Kidney (tissue), 14 donors: ENCODE data around the gene CACNB3. TPM values are rescaled to one million over a fixed set of nuclear protein-coding genes. Genes with fewer than 3 reads are reported as not detected.

Experiments
- DNase-seq, 5 donors: peaks; one replicate each; pipeline ENCODE4 v3.0.0-alpha.2; 2013 to 2020
- FAIRE-seq: peaks from 2 replicates; lab custom pipeline; 2012; peaks lifted over from hg19 to GRCh38; lab: Jason Lieb, UNC
- H3K27ac ChIP-seq, 2 donors: one replicate each; pipeline ENCODE4 v1.7.0; 2013; ENCODE audit warnings: low read depth in 2 of 2, low read length in 2 of 2, inconsistent platforms in 1 of 2
- H3K27me3 ChIP-seq: one replicate; pipeline ENCODE4 v1.7.1; 2013; ENCODE audit warnings: low read length, inconsistent platforms; ENCODE audit not compliant: control insufficient read depth, insufficient read depth
- H3K36me3 ChIP-seq, 3 donors: one replicate each; pipeline versions ENCODE4 v1.7.0 to v1.7.1; 2013; ENCODE audit warnings: low read length in 3 of 3, control low read depth in 1 of 3, inconsistent platforms in 1 of 3; ENCODE audit not compliant: insufficient read depth in 3 of 3, control insufficient read depth in 2 of 3
- H3K4me1 ChIP-seq, 3 donors: one replicate each; pipeline versions ENCODE4 v1.7.0 to v1.7.1; 2013; ENCODE audit warnings: low read length in 3 of 3, inconsistent platforms in 1 of 3, low read depth in 1 of 3; ENCODE audit not compliant: control insufficient read depth in 2 of 3, insufficient read depth in 2 of 3
- H3K4me3 ChIP-seq, 3 donors: one replicate each; pipeline versions ENCODE4 v1.7.0 to v1.8.1; 2013; ENCODE audit warnings: low read length in 3 of 3, control low read depth in 1 of 3, inconsistent platforms in 1 of 3
- H3K9ac ChIP-seq, 3 donors: one replicate each; pipeline versions ENCODE4 v1.7.0 to v1.7.1; 2013; ENCODE audit warnings: low read length in 3 of 3, control low read depth in 1 of 3, inconsistent platforms in 1 of 3
- H3K9me3 ChIP-seq, 3 donors: one replicate each; pipeline versions ENCODE4 v1.7.0 to v1.7.1; 2013; ENCODE audit warnings: low read length in 3 of 3, control low read depth in 1 of 3, inconsistent platforms in 1 of 3; ENCODE audit not compliant: control insufficient read depth in 2 of 3, insufficient read depth in 1 of 3
- intact Hi-C: fragments of 100-400 bp; cut with DNase I; formaldehyde crosslinking; loops from one replicate; pipeline ENCODE4 v1.11.1; 2022
- polyA plus RNA-seq: library from polyadenylated mRNA; stranded (reverse); fragments of 350-450 nt; fragmentation: Illumina TruSeq; extraction: RNeasy Lipid Tissue Mini Kit (QIAGEN cat#74804); gene quantifications from one replicate; pipeline ENCODE4 v1.2.3, GENCODE V29; 2014; ENCODE audit warnings: low read depth, low replicate concordance; ENCODE audit not compliant: insufficient read depth
- total RNA-seq: library from RNA; stranded (reverse); fragmentation: NEBNext Ultra II Directional; extraction: Animal tissue kit (Norgen Biotek cat#: 25700); gene quantifications from one replicate; pipeline ENCODE4 v1.2.1, GENCODE V29; 2021
- TF ChIP-seq, protein P1 (sequence below): IDR thresholded peaks from 3 replicates; pipeline ENCODE4 v1.5.1; 2012; ENCODE audit warnings: mild to moderate bottlenecking, moderate library complexity, borderline replicate concordance; ENCODE audit not compliant: insufficient read depth; ENCODE audit errors: extremely low read depth
- donor health status: control.
- donor health status: control.
- donor health status: control.
- donor health status: control.
- donor health status: control.
- donor health status: DM: yes; HTN: yes; CAD: no.
- donor health status: Normal renal cell carcinoma (clear cell type).

CACNB3 gene
- total and polyA plus RNA-seq, 2 donors from 2014 or later = 17.9 to 19.6 TPM

DNA sequence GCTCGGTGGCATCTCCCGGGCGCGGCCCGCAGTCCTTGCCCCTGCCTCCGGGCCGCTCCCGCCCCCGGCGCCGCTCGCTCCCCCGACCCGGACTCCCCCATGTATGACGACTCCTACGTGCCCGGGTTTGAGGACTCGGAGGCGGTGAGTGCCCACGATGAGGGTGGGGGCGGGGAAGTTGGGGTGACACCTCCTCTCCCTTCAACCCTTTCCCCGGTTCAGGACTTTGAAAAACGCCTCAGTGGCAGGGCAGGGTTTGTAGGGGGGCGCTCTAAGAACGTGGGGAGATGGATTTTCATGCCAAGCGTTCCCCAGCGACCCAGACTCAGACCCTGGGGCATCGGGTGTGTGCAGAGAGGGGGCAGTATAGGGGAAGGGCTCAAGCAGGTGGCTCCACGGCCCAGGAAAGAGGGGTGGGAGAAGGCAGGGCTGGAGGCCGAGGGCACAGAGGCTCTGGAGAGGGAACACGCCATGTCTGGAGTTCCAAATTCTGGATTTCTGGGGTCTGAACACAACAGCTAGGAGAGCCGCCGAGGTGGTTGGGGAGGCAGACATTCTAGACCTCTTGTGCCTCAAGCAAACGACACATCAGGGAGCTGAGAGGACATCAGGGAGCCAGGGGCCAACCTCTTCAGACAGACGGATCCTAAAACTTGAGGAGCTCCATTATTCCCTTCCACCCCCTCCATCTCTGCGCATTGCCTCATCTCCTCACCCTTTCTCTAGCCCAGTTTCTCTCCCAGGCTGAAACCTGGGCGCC is 715 bp downstream of the CACNB3 start:
- intact Hi-C loops = no loop called here
- TF ChIP-seq, protein P1, sequence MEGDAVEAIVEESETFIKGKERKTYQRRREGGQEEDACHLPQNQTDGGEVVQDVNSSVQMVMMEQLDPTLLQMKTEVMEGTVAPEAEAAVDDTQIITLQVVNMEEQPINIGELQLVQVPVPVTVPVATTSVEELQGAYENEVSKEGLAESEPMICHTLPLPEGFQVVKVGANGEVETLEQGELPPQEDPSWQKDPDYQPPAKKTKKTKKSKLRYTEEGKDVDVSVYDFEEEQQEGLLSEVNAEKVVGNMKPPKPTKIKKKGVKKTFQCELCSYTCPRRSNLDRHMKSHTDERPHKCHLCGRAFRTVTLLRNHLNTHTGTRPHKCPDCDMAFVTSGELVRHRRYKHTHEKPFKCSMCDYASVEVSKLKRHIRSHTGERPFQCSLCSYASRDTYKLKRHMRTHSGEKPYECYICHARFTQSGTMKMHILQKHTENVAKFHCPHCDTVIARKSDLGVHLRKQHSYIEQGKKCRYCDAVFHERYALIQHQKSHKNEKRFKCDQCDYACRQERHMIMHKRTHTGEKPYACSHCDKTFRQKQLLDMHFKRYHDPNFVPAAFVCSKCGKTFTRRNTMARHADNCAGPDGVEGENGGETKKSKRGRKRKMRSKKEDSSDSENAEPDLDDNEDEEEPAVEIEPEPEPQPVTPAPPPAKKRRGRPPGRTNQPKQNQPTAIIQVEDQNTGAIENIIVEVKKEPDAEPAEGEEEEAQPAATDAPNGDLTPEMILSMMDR = no peak

DNA sequence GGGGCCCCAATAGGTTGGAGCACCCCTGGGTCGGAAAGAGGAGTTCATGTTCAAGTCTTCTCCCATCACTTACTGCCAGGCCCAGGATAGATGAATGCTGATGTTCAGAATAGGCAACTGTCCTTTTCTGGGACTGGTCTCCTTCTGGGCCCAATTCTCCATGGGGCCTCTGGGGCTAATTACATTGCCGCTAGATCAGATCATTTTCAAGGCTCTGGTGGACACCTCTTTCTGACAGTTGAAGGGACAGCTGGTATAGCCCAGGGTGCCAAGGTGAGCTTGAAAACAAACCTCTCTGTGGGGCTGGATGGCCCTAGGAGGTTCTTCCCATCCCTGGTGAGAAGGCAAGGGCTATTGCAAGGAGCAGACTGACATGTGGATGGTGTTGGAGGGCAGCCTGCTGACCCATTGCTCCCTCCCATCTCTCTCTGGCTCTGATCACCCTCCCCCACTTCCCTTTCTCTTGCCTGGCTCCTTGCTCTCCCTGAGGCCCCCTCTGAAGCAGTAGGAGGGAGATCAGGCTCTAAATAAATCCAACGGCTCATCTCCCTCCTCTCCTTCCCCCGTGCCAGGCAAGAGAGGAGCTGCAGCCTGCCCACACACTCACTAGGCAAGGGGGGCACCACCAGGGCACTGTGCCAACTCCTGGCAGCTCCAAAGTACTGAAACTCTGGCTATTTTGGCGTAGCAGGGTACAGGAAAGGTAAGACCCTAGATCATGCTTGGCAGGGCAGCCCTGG is 1.9 kb downstream of the CACNB3 start:
- TF ChIP-seq, protein P1 = no peak
- peaks cover 0 to 14% (median 0%) of the 10 kb centered on the region in 3 donors for H3K4me1 ChIP-seq
- H3K9me3 ChIP-seq = no peaks in the 10 kb centered on the region
- no peaks in the 10 kb centered on the region for H3K36me3 ChIP-seq
- intact Hi-C loops = no loop called here
- H3K27ac ChIP-seq = no peak overlapping the region
- H3K27me3 ChIP-seq = no peaks in the 10 kb centered on the region
- peak in 4 of 5 donors; percentile 45 to 72 (median 68) for DNase-seq
- H3K9ac ChIP-seq = no peak overlapping the region
- H3K4me3 ChIP-seq = no peak overlapping the region
- FAIRE-seq = no peak

More for the DNA sequence above, 715 bp downstream of the CACNB3 start:
- FAIRE-seq (no peak), DNase-seq (peak; percentile 30 to 85 (median 60))
- Histone ChIP-seq H3K27ac (no peak overlapping the region), H3K9ac (peak overlapping the region in 1 of 3 donors; percentile 26), H3K4me3 (peak overlapping the region in 2 of 3 donors; percentile 30 to 62), H3K36me3 (no peaks in the 10 kb centered on the region), H3K9me3 (no peaks in the 10 kb centered on the region), H3K4me1 (peaks cover 0 to 17% (median 0%) of the 10 kb centered on the region in 3 donors), H3K27me3 (no peaks in the 10 kb centered on the region)

DNA sequence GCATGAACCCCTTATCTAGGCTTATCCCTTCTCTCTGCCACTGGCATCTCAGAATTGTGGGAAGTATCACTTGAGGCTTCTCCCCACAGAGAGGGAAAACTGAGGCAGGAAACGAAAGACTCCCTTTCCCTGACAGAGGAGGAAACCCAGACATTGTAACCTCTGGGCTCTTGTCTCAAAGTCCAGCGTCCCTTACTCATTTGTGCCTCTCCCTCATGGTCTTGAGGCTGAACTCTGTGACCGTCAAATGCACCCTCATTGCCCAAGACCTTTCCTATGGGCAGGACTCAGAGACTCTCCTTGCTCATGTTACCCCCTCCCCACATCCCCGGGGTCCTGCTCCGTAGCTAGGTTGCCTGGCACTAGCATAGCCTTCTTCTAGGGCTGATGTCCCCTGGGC is 3.8 kb downstream of the CACNB3 start:
- no peak overlapping the region for H3K27ac ChIP-seq
- H3K27me3 ChIP-seq = no peaks in the 10 kb centered on the region
- no peak overlapping the region for H3K9ac ChIP-seq
- TF ChIP-seq, protein P1 = no peak
- DNase-seq (no peak), FAIRE-seq (no peak)
- intact Hi-C loops = no loop called here
- no peaks in the 10 kb centered on the region for H3K36me3 ChIP-seq
- peaks cover 0 to 8% (median 0%) of the 10 kb centered on the region in 3 donors for H3K4me1 ChIP-seq
- H3K9me3 ChIP-seq = no peaks in the 10 kb centered on the region
- H3K4me3 ChIP-seq = no peak overlapping the region
